GM21786 (cell line): Measurements from ENCODE around the gene MLYCD.

ENCODE experiments used
- ATAC-seq: cut with Tn5 transposase; IDR thresholded peaks from one replicate; pipeline ENCODE4 v1.9.1; 2021; ENCODE audit not compliant: unreplicated experiment

Gene MLYCD

DNA sequence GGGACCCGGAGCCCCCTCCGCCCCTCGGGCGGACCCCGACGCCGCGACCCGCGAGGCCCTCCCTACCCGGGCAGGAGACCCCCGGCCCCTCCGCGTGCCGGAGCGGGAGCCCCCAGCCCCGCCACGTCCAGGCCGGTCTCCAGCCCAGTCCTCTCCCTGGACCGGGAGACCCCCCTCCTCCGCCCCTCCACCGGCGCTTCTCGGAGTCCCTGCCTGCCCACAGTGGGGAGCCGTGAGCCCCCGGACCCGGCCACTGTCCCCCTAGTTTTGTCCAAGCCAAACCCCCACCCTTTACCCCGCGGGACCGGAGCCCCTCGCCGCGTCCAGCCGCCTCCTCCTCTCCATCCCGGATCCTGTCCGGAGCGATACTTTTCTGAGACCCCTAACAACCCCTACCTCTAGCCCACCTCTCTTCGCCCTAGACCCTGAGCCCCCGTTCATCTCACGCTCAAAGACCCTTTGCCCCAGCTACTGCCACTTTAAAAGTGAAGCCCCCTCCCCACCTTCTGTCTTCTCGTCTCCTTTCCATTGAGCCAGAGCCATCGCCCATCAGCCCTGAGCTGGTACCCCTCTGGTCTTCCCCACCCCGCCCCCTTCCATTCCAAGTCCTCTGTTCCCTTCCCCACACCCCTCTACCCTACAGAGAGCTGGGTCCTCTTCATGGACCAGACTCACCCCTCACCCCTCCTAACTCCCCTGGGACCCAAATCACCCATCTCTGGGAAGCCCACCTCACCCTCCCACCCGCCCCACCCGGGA lies 70.2 kb downstream of the MLYCD start:
- no peak for ATAC-seq

DNA sequence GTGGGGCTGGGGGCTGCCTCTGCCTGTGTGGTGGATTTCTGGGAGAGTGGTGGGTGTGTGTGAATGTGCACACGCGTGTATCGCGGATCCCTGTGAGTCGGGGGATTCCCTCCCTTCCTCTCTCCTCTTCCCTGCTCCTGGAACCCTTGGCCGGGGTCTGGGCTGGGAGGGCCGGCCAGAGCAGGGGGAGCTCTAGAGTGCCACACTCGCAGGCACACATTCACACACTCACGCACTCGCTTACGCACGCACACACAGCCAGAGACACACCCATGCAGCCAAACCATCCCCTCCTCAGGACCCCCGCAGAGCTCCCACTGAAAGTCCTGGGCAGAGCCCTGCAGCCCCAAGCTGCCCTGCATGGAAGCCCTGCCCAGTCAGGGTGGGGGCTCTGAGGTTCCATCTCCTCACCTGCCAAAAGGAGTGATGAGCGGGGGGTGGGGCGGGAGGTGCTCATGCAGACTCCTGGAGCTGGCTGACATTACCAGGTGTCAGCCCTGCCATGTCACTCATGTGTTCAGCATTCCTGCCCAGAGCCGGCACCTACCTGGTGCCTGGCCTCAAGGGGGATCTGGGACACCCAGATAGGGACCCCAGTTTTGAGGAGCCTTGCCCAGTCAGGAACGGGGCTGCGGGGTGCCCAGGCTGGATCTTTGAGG lies 71.0 kb downstream of the MLYCD start:
- no peak for ATAC-seq

DNA sequence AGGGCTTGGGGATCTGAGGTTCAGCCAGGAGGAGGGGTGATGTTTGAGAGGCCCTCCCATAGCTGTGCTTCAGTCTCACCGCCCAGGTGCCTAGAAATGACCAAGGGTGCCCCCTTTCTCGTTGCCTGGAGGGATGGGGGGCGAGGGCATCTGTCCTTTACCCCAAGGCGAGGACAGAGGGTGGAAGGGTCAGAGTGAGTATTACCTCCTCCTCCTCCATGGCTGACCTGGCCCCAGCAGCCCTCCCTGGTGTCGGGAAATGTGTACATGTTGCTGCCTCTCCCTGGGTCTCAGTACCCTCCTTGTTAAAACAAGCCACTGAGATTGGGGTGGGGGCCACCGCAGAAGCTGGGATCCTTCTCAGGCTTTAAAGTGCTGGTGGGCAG lies 71.5 kb downstream of the MLYCD start:
- ATAC-seq, result no peak

DNA sequence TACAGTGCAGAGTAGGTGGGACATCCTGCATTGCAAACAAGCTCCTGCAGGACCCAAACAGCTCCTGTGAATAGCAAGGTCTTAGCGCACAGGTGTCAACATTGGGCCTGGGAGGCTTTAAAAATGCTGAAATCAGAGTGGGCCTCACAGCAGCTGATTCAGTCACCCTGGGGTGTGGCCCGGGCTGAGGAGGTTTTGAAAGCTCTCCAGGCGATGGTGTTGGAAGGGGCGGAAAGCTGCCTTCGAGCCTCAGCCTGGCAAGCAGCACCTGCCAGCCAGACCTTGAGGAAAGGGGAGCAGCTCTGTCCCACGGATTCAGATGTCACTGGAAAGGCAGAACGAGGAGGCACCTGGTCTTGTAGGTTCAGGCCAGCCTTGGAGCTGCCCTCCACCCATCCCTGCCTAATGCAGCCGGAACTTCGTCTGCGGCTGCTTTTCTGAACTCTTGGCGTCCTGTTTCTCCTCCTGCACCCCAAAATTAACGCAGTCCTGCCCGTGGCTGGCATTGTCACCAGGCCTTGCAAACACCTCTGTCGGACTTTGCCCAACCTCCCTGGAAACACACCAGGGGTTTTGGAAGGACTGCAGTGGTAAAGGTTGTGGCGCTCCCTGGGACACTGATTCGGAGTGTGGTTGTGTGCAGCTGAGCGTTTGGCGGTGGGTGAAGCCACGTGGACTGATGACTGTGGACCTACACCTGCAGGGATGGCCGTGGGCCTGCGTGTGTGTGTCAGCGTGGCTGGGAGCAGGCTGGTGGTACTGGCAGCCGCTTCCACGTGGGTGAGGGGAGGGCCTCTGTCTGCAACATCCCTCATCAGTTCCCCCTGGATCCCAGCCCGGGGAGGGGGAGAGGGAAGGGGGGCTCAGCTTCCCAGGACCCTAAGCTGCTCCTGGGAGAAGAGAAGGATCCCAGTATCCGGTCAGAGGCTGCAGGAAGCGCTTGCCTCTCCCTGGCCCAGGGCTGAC lies 72.5 kb downstream of the MLYCD start:
- ATAC-seq, result no peak

DNA sequence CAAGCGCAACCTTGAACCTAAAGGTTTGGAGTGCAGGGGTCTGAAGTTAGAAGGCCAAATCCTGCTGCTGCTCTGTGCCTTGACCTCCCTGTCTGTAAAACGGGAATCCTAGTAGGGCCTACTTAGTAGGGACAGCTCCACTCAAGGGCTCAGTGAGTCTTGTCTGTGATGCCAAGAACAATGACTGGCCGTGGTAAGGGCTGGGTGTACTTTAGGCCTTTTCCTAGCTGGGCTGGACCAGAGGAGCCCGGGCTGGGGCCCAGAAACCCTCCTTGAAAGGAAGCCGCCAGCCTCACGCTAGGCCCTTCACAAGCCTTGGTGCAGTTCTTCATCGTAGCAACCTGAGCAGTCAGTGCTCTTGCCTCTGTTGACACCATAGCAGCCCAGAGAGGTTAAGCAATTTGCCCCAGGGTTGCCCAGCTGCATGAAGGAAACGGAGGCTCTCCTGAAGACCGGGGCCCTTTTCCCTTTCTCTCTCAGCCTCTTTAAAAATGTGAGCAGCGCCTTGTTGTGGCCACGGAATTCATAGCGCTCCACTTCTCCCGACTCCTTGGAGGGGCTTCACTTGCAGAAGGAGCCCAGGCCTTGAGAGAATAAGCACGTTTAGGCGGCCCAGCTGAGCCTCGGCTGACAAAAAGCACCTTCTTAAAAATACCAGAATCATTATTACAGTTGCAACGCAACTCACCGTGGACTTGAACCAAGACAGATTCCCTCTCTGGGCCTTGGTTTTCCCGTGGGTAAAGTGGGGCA lies 73.5 kb downstream of the MLYCD start:
- ATAC-seq, result no peak

DNA sequence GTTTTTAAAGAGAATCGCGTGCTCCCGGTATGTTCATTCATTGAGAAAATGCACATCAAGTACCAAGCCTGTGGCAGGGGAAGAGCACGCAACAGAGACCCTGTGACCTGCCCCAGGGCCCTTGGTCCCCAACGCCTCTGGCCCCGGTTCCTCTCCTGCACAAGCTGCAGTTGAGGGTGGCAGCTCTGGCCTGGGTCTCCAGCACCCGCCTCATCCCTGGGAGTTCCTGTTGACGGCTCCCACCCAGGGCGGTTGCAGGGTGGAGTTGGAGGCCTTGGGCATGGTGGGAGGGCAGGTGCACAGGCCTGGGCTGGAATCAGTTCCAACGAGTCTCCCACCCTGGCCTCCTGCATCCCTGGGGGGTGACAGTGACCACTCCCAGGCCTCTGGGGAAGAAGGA lies 74.2 kb downstream of the MLYCD start:
- no peak for ATAC-seq

DNA sequence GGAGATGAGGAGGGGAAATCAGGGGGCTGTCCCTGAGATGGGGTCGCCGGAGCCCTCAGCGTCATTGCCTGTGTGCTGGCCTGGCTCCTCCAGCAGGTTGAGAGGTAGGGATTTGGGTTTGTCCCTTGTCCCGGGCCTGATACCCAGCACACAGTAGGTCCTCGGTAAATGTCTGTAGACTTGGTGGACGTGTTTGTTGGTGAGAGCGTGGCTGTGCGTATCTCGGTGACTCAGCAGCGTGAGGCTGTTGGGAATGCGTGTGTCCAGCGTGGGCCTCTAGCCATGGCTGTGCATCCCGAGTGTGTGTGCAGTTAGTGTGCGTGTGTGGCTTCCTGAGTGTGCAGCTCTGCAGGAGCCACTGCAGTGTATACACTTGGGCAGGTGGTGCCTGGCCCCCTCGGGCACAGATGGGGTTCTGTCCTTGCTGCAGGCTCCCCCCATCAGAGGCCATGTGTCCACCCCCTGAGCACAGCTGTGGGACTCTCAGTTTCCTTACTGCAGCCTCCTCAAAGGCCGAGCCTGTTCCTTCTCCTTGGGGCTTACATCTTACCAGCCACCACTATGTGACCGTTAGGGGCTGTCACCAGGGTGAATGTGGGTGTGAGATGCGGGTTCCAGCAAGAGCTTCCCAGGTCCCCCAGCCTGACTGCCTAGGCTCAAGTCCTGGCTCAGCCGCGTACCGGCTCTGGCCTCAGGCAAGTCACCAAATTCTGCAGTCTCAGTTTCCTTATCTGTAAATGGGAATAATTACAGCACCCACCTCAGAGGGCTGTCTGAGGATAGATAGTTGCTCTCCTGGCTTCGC lies 74.9 kb downstream of the MLYCD start:
- ATAC-seq, result no peak

DNA sequence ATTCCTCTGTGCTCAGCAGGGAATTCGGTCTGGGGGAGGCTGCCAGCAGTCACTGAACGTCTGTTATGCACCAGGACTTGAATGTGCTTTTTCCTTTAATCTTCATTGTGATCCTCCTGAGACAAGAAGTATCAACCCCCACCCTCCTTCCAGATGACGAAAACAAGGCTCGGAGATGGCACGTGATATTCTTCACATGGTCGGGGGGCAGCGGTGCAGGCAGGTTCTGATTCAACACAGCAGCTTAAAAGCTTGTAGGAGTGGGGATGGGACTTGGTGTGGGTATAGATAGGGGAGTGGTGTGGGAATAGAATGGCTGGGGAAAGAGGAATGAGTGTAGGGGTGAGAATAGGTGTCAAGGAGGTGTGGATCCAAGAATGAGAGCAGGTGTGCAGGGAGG lies 75.6 kb downstream of the MLYCD start:
- ATAC-seq, result no peak

DNA sequence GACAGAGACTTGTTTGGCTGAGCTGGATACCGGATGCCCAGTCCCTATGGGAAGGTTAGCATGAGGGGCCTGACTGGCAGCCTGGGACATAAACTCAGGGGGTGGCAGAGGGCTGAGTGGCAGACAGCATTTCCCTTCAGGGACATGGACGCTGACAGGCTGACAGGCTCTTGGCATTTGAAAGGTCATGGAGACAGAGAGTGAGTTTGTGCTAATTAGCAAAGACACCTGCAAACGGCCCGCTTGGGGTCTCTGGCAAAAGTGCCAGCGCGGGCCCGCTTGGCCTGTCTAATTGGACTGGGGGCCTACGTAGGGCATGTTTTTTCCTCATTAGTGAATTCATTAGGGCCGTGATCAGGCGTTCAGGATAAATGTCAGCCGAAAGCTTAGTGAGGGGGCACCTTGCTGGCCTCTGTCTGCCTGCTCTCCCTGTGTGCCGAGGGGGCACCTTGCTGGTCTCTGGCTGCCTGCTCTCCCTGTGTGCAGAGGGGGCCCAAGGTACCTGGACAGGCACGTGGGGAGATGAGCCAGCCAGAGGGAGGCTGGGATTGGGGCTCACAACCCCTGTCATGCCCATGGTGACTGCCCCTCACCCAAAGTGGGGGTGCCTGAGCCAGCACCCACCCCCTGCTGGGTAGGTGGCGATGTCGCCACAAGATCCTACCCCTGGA lies 76.8 kb downstream of the MLYCD start:
- ATAC-seq, result no peak
